Right hindlimb (tissue), 1 donor: Measurements from ENCODE around the gene CR1.
"Not testable (repeated sequence)": the region's sequence is repeated elsewhere in the genome, so short reads cannot be mapped to it uniquely, and the experiment has no call there.

Experiments
- DNase-seq: peaks from one replicate; pipeline ENCODE4 v3.0.0-alpha.2; 2018

Gene CR1

GRCh38 chr1:207504438-207504837 is 8.5 kb downstream of the CR1 start:
- DNase-seq = no peak

- no peak for DNase-seq
Measured at GRCh38 chr1:207510444-207510843, 14.5 kb downstream of the CR1 start.

GRCh38 chr1:207514890-207515289 is 18.9 kb downstream of the CR1 start:
- DNase-seq = no peak

- no peak for DNase-seq
Measured at GRCh38 chr1:207516729-207517128, 20.8 kb downstream of the CR1 start.

GRCh38 chr1:207518608-207519236 is 22.8 kb downstream of the CR1 start:
- DNase-seq = no peak

GRCh38 chr1:207519505-207520399 is 23.8 kb downstream of the CR1 start:
- DNase-seq = no peak

GRCh38 chr1:207520400-207521345 is 24.7 kb downstream of the CR1 start:
- DNase-seq = not testable (repeated sequence)

DNA sequence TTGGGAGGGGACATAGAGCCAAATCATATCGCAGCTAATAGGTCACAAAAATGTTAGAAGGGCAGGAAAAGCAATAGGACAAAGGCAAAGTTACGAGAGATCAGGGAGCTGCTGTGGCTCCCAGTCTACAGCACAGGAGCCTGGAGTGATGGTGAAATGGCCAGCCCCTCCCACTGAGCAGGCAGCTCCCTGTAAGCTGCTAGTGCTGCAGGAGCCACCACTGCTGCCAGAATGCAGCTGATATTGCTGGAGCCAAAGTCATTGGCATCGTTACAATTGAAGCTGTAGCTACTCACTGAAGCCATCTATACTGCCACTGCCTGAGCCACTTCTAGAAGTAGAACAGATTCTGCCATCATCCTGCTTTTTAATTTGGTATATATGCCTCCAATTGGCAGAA is 29.3 kb downstream of the CR1 start:
- not testable (repeated sequence) for DNase-seq

DNA sequence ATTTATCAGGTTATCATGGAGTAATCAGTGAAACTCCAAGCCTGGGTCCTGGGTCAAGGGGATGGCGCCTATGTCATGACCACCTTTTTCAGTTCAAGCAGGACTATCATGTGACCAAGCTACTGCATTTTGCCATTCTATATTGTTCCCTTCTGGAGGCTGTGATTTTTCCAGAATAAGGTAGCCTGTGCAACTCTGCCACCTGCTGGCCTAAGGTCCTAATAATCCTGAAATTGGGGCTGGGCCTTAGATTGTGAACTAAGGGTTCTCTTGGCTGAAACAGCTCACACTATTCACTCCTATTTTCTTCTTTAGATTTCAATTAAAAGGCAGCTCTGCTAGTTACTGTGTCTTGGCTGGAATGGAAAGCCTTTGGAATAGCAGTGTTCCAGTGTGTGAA is 32.4 kb downstream of the CR1 start:
- DNase-seq = not testable (repeated sequence)

- DNase-seq = not testable (repeated sequence)
Measured at GRCh38 chr1:207536263-207536662, 40.3 kb downstream of the CR1 start.

DNA sequence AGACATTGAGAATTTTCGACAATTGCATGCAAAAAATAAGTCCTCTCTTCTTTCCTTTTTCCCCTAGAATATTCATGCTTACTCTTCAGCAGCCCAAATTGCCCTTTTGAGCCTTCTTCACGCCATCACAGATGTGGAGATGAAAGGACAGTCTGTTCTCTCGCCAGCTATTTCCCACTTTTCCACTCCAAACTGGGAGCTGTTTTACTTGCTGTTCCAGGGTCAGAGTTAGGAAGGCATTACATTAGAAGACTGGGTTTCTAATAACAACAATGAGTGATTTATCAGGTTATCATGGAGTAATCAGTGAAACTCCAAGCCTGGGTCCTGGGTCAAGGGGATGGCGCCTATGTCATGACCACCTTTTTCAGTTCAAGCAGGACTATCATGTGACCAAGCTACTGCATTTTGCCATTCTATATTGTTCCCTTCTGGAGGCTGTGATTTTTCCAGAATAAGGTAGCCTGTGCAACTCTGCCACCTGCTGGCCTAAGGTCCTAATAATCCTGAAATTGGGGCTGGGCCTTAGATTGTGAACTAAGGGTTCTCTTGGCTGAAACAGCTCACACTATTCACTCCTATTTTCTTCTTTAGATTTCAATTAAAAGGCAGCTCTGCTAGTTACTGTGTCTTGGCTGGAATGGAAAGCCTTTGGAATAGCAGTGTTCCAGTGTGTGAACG is 50.9 kb downstream of the CR1 start:
- not testable (repeated sequence) for DNase-seq

DNA sequence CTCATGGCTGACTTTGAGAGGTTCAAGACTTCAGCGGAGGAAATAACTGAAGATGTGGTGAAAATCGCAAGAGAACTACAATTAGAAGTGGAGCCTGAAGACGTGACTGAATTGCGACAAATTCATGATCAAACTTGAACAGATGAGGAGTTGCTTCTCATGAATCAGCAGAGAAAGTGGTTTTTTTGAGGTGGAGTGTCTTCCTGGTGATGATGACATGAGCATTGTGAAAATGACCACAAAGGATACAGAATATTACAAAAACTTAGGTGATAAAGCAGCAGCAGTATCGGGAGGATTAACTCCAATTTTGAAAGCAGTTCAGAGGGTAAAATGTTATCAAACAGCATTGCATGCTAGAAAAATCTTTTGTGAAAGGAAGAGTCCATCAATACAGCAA is 58.9 kb downstream of the CR1 start:
- not testable (repeated sequence) for DNase-seq

DNA sequence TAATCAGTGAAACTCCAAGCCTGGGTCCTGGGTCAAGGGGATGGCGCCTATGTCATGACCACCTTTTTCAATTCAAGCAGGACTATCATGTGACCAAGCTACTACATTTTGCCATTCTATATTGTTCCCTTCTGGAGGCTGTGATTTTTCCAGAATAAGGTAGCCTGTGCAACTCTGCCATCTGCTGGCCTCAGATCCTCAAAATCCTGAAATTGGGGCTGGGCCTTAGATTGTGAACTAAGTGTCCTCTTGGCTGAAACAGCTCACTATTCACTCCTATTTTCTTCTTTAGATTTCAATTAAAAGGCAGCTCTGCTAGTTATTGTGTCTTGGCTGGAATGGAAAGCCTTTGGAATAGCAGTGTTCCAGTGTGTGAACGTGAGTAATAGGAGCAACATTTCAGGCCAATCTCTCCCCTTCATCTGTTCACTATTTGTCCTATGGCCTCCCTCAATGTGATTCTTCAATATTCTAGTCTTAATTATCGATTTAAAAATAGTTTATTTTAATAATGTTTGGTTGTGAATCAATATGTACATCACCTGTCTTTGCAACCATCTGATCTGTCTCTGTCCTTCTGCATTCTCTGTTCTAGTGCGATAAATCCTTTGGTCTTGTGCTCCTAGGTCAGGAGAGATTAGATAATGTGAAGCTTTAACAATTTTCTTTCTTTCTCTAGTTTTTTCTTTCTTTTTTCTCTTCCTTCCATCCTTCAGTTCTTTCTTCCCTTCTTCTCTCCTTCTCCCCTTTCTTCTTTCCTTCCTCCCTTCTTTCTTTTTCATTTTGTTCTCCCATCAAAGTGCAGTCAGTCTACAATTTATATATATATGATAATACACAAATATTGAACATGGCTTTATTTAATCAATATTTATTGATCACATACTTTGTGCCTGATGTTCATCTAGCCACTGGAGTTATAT is 69.8 kb downstream of the CR1 start:
- no peak for DNase-seq

- DNase-seq = not testable (repeated sequence)
Measured at GRCh38 chr1:207571926-207572325, 76.0 kb downstream of the CR1 start.

DNA sequence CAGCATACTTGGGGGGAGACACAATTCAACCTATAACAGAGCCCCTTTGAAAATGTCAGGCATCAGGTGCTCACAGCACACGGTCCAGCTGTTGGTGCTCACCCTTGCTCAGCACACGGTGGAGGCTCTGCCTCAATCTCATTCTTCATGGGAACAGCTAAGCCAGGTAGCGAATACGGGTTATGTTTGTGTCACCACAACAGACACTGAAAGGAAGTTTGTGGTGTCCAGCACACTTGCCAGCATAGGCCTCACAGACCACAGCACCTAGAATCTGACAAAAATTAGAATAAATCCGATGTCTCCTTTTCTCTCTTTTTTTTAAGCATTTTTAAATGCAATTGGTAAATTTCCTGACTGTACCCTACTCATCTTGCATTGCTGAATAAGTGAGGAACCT is 77.1 kb downstream of the CR1 start:
- DNase-seq = not testable (repeated sequence)

DNA sequence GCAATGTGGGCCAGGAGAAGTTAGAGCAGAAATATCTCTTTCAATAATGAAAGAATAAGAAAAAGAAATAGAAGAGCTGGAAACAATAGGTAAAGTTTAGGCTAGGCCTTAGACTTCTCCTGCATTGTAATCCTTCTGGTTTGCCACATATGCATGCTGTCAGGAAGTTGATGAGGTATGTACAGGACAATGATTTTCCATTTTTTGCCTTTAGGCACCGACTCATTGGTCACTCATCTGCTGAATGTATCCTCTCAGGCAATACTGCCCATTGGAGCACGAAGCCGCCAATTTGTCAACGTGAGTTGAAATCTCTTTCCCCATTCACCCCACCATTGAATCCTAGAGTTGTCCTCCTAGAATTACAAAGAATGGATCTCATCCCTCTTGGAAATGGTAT is 79.4 kb downstream of the CR1 start:
- DNase-seq = not testable (repeated sequence)

DNA sequence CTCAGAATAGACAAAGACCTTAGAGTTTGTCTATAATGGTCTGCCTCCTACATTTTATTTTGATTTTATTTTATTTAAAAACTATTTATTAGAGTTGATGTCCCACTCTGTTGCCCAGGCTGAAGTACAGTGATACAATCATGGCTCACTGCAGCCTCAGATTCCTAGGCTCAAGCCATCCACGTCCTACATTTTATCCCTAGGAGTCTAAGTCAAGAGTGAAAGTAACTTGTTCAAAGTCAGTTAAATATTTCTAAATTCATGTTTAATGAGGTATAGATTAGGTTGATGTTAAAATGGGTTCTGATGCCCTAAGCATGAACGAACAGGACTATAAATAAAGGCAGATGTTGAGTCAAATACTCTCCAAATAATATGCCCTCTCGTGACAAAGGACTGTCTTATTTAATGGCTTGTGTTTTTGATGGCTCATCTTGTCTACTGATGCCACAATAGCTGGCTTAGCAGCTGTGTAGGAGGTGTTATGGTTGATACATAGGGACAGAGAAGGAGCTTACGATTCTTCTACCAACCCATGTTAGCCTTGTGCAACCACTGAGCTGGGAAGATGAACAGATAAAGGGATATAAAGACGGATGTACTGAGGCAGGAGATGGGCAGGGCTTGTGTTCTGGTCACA is 83.0 kb downstream of the CR1 start:
- DNase-seq = no peak

DNA sequence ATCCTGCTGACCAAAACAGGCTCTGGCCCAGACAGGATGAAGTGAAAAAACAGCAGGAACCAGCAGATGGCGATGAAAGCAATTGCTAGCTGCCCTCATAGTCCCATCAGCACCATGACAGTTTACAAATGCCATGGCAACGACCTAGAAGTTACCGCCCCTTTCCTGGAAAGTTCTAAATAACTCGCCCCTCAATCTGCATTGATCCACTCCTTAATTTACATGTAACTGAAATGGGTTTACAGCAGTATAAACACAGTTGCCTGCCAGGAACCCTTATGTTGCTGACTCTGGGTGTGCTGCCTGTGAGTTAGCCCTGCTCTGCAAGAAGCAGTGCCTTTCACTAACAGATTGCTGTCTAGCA is 83.5 kb downstream of the CR1 start:
- DNase-seq = peak; percentile 34

GRCh38 chr1:207581496-207582153 is 85.7 kb downstream of the CR1 start:
- no peak for DNase-seq

- DNase-seq = not testable (repeated sequence)
Measured at GRCh38 chr1:207589506-207589905, 93.5 kb downstream of the CR1 start.
